Fibroblast of pulmonary artery (primary cell): ENCODE results near the gene EIPR1.

Experiments
- DNase-seq: peaks from one replicate; pipeline ENCODE4 v3.0.0-alpha.2; 2010; ENCODE audit warnings: low read depth
- H3K4me3 ChIP-seq: replicated peaks from 2 replicates; pipeline ENCODE4 v1.5.1; 2011; ENCODE audit warnings: low read depth, mild to moderate bottlenecking, control low read depth, low read length, moderate library complexity
- TF ChIP-seq, protein P1 (sequence below): IDR thresholded peaks from 2 replicates; pipeline ENCODE4 v1.5.1; 2011; ENCODE audit warnings: mild to moderate bottlenecking, control low read depth, low read length, inconsistent platforms; ENCODE audit errors: missing control alignments

Gene EIPR1

DNA sequence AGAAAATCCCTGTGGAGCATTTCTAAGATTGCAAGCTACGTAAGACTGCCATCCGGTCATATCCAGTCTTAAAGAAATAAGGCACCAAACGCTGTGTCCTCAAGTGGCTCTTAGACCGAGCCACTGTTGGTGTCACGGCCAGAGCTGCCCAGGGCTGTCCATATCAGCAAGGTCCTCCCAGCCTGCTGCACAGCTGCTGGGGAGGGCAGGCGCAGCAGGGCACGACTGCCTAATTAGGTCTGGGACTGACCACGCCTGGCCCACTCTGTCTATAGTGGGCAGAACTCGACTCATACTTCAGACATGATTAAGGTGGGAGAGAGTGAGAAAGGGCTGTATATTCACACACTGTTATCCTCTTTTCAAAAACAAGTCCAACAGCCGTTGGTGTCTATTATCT is 39.3 kb downstream of the EIPR1 start:
- no peak for DNase-seq
- TF ChIP-seq, protein P1, sequence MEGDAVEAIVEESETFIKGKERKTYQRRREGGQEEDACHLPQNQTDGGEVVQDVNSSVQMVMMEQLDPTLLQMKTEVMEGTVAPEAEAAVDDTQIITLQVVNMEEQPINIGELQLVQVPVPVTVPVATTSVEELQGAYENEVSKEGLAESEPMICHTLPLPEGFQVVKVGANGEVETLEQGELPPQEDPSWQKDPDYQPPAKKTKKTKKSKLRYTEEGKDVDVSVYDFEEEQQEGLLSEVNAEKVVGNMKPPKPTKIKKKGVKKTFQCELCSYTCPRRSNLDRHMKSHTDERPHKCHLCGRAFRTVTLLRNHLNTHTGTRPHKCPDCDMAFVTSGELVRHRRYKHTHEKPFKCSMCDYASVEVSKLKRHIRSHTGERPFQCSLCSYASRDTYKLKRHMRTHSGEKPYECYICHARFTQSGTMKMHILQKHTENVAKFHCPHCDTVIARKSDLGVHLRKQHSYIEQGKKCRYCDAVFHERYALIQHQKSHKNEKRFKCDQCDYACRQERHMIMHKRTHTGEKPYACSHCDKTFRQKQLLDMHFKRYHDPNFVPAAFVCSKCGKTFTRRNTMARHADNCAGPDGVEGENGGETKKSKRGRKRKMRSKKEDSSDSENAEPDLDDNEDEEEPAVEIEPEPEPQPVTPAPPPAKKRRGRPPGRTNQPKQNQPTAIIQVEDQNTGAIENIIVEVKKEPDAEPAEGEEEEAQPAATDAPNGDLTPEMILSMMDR, result no peak
- H3K4me3 ChIP-seq, result no peak overlapping the region

DNA sequence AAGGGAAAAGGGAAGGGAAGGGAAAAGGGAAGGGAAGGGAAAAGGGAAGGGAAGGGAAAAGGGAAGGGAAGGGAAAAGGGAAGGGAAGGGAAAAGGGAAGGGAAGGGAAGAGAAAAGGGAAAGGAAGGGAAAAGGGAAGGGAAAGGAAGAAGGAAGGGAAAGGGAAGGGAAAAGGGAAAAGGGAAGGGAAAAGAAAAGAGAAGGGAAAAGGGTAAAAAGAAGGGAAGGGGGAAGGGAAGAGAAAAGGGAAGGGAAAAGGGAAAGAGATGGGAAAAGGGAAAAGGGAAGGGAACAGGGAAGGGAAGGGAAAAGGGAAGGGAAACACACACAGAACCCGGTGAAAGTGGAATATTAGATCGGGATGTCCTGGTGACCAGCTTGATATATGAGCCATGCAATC is 40.8 kb downstream of the EIPR1 start:
- no peak overlapping the region for H3K4me3 ChIP-seq
- no peak for DNase-seq
- TF ChIP-seq, protein P1, result no peak

DNA sequence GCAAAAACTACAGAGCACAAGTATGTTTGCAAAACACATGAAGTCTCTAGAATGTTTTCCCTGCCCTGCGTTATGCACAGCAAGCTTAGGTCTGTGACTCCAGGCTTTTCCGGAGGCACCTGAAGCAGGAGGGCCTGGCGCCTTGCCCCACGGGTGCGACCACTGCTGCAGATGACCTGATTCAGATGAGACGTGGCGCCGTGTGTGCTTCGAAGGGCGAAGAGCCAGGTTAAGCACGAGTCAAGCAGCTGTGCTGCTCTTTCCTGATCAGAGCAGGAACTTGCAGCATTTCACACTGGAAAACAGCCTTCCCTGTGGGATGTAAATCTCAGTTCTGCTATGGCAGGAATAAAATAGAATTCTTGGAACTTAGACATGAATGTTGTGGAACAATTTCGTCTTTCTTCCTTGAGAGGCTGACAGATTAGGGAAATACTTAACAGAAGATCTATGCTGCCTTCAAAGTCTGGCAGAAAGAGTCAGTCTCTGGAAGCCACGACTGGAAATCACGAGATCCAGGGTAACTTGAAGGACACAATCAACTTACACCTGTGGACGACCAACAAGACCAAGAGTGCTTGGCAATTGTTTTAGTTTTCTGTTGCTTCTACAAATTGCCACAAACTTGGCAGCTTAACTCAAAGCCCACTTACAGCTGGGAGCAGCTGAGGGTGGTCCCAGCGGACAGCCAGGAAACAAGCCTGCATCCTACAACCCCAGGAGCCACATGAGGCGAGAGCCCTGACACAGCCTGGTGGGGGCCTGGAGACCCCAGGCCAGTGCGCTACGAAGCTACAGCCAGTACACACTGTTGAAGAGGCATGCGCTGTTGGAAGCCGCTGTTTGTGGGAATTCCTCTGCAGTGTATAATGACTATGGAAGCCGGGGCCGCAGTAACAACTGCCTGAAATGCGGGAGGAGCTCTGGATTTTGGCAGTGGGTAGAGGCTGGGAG is 42.9 kb downstream of the EIPR1 start:
- no peak overlapping the region for H3K4me3 ChIP-seq
- no peak for DNase-seq
- TF ChIP-seq, protein P1, result no peak

DNA sequence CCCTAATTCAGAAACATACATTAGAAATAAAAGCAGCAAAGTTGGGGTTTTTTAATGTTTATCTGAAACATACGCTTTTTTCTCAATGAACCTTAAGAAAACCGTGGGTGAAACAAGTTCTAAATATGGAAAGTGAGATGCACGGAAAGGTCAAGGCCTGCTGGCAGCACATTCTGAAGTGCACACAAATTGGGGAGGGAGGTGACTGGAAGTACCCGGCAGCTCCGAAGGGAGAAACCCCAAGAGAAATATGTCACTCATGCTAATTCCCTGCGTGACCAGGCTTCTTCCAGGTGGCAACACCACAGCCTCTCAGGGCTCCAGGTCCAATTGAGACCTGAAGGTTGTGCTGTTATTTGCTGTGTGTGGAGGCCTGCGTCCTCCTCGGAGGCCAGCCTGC is 45.5 kb downstream of the EIPR1 start:
- TF ChIP-seq, protein P1, result no peak
- no peak overlapping the region for H3K4me3 ChIP-seq
- no peak for DNase-seq

DNA sequence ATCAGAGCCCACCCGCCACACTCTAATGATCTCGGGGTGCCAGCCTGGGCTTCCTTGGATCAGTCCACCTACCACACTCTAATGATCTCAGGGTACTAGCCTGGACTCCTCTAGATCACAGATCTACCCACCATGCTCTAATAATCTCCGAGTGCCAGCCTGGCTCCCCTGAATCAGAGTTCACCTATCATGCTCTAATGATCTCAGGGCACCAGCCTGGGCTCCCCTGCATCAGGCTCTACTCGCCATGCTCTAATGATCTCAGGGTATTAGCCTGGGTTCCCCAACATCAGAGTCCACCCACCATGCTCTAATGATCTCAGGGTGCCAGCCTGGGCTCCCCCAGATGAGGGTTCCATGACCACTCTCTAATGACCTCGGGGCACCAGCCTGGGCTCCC is 48.1 kb downstream of the EIPR1 start:
- no peak for DNase-seq
- H3K4me3 ChIP-seq, result no peak overlapping the region
- TF ChIP-seq, protein P1, result no peak

DNA sequence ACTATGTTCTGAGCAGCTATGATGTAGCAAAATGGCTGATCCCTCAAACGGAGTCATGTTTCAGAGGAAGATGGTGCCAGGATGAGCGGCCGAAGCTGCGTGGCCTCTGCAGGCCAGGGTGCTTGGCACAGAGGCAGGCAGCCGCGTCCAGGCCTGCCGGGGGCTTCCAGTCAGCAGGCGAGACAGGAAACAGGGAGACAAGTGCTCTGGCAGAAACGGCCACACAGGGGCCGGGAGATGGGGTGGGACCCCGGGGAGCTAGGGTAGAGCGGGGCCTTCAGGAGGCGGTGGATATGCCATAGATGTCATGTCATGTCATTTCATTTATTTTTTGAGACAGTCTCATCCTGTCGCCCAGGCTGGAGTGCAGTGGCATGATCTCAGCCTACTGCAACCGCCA is 50.7 kb downstream of the EIPR1 start:
- DNase-seq, result no peak
- TF ChIP-seq, protein P1, result no peak

DNA sequence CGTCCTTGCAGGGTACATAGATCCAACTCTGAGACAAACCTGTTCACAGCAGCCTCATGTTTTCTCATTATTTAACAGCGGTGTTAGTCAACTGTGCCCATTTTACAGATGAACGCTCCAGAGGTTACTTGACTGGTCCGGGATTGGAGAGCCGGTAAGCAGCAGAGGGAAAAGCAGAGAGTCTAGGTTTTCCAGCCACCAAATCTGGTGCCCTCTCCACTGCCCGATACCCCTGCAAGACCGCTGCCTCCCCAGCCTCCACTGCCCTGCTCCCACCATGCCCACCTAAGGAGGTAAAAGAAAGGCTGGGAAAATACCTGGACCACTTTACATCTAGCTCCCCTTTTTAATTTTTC is 51.5 kb downstream of the EIPR1 start:
- H3K4me3 ChIP-seq, result no peak overlapping the region
- no peak for DNase-seq
- TF ChIP-seq, protein P1, result no peak

More for the DNA sequence above, 50.7 kb downstream of the EIPR1 start:
- no peak overlapping the region for H3K4me3 ChIP-seq
